ENCODE measurements around the gene PHF21A. TPM values are rescaled to one million over a fixed set of nuclear protein-coding genes. Genes with fewer than 3 reads are reported as not detected.

Gene PHF21A
- total and polyA plus RNA-seq, 2 of the 8 experiments (the other 6 are each of a cell fraction or from before 2014, with no cell fraction given) = 17.6 to 40.3 TPM

GRCh38 chr11:45968901-45969300 is 152.4 kb downstream of the PHF21A start (continued):
- no peak for TF ChIP-seq TAF7 (optimal IDR thresholded peaks at IDR 0.05; ENCODE audit: borderline replicate concordance, low read depth, low read length)
- no peak for TF ChIP-seq ATF2 (IDR thresholded peaks at IDR 0.05; ENCODE audit: low read length)
- no peak for TF ChIP-seq BCL11A (IDR thresholded peaks at IDR 0.05; ENCODE audit: low read depth in 2 of 2, low read length in 2 of 2)
- TF ChIP-seq PHF8 (conservative IDR thresholded peaks at IDR 0.05; ENCODE audit: low read depth, low read length) = no peak
